Right lobe of liver (tissue), 6 donors: ENCODE measurements around the gene CDH13. TPM values are rescaled to one million over a fixed set of nuclear protein-coding genes. Genes with fewer than 3 reads are reported as not detected.

Experiments used
- ATAC-seq, 4 donors: fragments of 200-7000 bp; cut with Tn5 transposase; one replicate each; pipeline ENCODE4 v1.9.1; 2020; ENCODE audit warnings: mild to moderate bottlenecking in 4 of 4, moderate library complexity in 4 of 4
- DNase-seq, 3 donors: peaks; one replicate each; pipeline ENCODE4 v3.0.0-alpha.2; 2020
- H3K27ac ChIP-seq, 3 donors: fragments of 200-600 bp; one replicate each; pipeline ENCODE4 v1.8.0; 2022
- H3K27me3 ChIP-seq, 2 donors: fragments of 200-600 bp; one replicate each; pipeline ENCODE4 v1.8.0; 2022
- H3K36me3 ChIP-seq, 4 donors: fragments of 200-600 bp; sonication (generic) in 1 of 4; one replicate each; pipeline versions ENCODE4 v1.5.1 to v1.8.0; 2017 to 2022; ENCODE audit warnings: control low read depth in 1 of 4
- H3K4me1 ChIP-seq, 4 donors: fragments of 200-600 bp; sonication (generic) in 1 of 4; one replicate each; pipeline versions ENCODE4 v1.5.1 to v1.8.0; 2017 to 2022; ENCODE audit warnings: control low read depth in 1 of 4
- H3K4me3 ChIP-seq, 3 donors: fragments of 200-600 bp; one replicate each; pipeline ENCODE4 v1.8.0; 2022
- H3K9me3 ChIP-seq, 4 donors: fragments of 200-600 bp; sonication (generic) in 1 of 4; one replicate each; pipeline versions ENCODE4 v1.5.1 to v1.8.0; 2017 to 2022; ENCODE audit warnings: control low read depth in 1 of 4
- CTCF ChIP-seq, 4 donors: fragments of 200-600 bp in 3 of 4; fragments of 450-650 bp in 1 of 4; IDR thresholded peaks; one replicate each; pipeline versions ENCODE4 v1.5.1 to v1.8.0; 2016 to 2022; ENCODE audit warnings: antibody characterized with exemption in 4 of 4, mild to moderate bottlenecking in 2 of 4
- POLR2A ChIP-seq: fragments of 450-650 bp; IDR thresholded peaks from one replicate; pipeline ENCODE4 v1.6.1; 2017; ENCODE audit warnings: antibody characterized with exemption, mild to moderate bottlenecking
- WGBS: methylation state at CpG from one replicate; pipeline ENCODE4 v1.1.6; 2018; ENCODE audit warnings: low coverage, low lambda C conversion rate; ENCODE audit not compliant: insufficient coverage; ENCODE audit errors: missing lambda C conversion rate; 5-methylcytosine and 5-hydroxymethylcytosine counted together
- intact Hi-C, 2 donors: fragments of 100-400 bp; cut with DNase I; formaldehyde crosslinking; loops; one replicate each; pipeline versions ENCODE4 v1.11.2 to v1.14.1; 2022
- total RNA-seq, 6 experiments: library from RNA; depleted of rRNA in 2 of 6; stranded (reverse); fragments of >200 nt in 2 of 6; fragmentation: NEBNext Ultra II Directional in 3 of 6; extraction: Animal tissue kit (Norgen Biotek cat#: 25700) in 3 of 6; gene quantifications; one replicate each; pipeline versions ENCODE4 v1.1.0 to v1.2.4, GENCODE V29; 2016 to 2023
- donor health status: DM: no; HTN: yes; CAD: no.
- donor health status: DM: no; HTN: no; CAD: no.
- donor health status: DM: no; HTN: no; CAD: no.
- donor health status: DM: no; HTN: yes; CAD: no.
- donor health status: DM: no; HTN: yes; CAD: no.

The CDH13 gene
- total RNA-seq, 6 experiments from 2014 or later, result 0.13 to 4.6 (median 0.49) TPM

DNA sequence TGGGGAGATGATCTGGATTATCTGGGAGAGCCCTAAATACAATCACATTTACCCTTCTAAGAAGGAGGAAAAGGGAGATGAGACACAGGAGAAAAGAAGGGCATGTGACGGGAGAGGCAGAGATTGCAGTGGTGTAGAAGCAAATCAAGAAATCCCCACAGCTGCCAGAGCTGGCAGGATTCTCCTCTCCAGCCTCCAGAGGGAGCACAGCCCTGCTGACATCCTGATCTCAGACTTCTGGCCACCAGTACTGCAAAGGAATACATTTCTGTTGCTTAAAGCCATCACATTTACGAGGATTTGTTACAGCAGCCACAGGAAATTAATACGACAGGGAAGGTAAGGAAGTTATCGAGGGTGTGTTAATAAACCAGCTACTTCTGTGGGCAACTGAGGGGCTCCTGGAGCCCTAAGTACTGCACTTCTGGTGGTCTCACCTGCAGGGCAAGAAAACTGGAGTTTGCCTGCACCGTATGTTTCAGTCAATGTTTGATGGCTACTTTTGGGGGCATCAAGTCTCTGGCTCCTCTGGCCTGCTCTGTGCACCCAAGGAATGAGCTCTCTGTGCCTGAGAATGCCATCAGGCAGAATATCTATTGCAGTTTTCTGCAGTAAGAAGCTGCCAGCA is 22.9 kb upstream of the CDH13 start:
- Histone ChIP-seq H3K36me3 (no peaks in the 10 kb centered on the region), H3K4me3 (no peak overlapping the region), H3K27me3 (no peaks in the 10 kb centered on the region), H3K4me1 (no peaks in the 10 kb centered on the region), H3K27ac (no peak overlapping the region), H3K9me3 (no peaks in the 10 kb centered on the region)
- WGBS, result 7% methylated on average over 5 of the region's 5 CpGs
- peak; percentile 27 to 63 (median 57) for TF ChIP-seq CTCF (IDR thresholded peaks at IDR 0.05)
- no peak for TF ChIP-seq POLR2A
- peak in 2 of 3 donors; percentile 33 to 58 for DNase-seq
- peak; percentile 71 to 87 (median 84) for ATAC-seq
- intact Hi-C loops, result no loop called here

DNA sequence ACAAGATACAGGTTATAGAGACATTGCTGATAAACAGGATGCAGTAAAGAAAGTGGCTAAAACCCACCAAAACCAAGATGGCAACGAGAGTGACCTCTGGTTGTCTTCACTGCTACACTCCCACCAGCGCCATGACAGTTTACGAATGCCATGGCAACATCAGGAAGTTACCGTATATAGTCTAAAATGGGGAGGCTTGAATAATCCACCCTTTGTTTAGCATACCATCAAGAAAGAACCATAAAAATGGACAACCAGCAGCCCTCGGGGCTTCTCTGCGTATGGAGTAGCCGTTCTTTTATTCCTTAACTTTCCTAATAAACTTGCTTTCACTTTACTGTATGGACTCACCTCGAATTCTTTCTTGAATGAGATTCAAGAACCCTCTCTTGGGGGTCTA is 21.7 kb upstream of the CDH13 start:
- H3K4me1 ChIP-seq, result no peaks in the 10 kb centered on the region
- DNase-seq (no peak), ATAC-seq (no peak)
- H3K9me3 ChIP-seq, result no peaks in the 10 kb centered on the region
- TF ChIP-seq POLR2A (no peak), CTCF (IDR thresholded peaks at IDR 0.05) (no peak)
- H3K4me3 ChIP-seq, result no peak overlapping the region
- WGBS, result 73% methylated on average over 8 of the region's 8 CpGs
- intact Hi-C loops, result no loop called here
- H3K27me3 ChIP-seq, result no peaks in the 10 kb centered on the region
- no peak overlapping the region for H3K27ac ChIP-seq
- H3K36me3 ChIP-seq, result no peaks in the 10 kb centered on the region

- 44% methylated on average over 10 of the region's 15 CpGs for WGBS
- Histone ChIP-seq H3K9me3 (no peaks in the 10 kb centered on the region), H3K36me3 (no peaks in the 10 kb centered on the region), H3K27ac (no peak overlapping the region), H3K4me3 (no peak overlapping the region), H3K4me1 (no peaks in the 10 kb centered on the region), H3K27me3 (no peaks in the 10 kb centered on the region)
- TF ChIP-seq CTCF (IDR thresholded peaks at IDR 0.05), result no peak
- no peak for TF ChIP-seq POLR2A
- intact Hi-C loops, result no loop called here
- DNase-seq (no peak), ATAC-seq (no peak)
Measured at GRCh38 chr16:82605863-82606620, 20.7 kb upstream of the CDH13 start.

DNA sequence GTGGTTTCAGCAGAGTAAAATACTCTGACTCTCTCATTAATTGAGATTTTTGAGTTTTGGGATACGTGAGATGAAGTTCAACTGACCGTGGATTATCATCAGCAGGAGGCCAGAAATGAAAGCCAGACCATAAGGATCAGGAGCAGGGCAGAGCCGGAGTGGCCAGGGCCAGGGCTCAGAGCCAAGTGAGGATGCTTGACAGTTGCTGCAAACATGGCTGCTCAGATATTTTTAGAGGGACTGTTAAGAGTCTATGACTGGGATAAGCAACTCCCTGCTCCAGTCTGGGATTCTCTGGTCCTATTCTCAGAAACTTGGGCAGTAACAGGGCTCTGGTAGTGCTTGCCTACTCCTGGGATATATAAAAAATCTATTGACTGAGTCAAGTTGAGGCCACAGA is 17.6 kb upstream of the CDH13 start:
- Histone ChIP-seq H3K4me1 (no peaks in the 10 kb centered on the region), H3K36me3 (no peaks in the 10 kb centered on the region), H3K27me3 (no peaks in the 10 kb centered on the region), H3K27ac (no peak overlapping the region), H3K9me3 (no peaks in the 10 kb centered on the region), H3K4me3 (no peak overlapping the region)
- WGBS, result 29% methylated on average over 3 of the region's 3 CpGs
- intact Hi-C loops, result no loop called here
- ATAC-seq (no peak), DNase-seq (no peak)
- no peak for TF ChIP-seq POLR2A
- no peak for TF ChIP-seq CTCF (IDR thresholded peaks at IDR 0.05)
